Measurements from ENCODE around the gene OGFOD2.

Gene OGFOD2

DNA sequence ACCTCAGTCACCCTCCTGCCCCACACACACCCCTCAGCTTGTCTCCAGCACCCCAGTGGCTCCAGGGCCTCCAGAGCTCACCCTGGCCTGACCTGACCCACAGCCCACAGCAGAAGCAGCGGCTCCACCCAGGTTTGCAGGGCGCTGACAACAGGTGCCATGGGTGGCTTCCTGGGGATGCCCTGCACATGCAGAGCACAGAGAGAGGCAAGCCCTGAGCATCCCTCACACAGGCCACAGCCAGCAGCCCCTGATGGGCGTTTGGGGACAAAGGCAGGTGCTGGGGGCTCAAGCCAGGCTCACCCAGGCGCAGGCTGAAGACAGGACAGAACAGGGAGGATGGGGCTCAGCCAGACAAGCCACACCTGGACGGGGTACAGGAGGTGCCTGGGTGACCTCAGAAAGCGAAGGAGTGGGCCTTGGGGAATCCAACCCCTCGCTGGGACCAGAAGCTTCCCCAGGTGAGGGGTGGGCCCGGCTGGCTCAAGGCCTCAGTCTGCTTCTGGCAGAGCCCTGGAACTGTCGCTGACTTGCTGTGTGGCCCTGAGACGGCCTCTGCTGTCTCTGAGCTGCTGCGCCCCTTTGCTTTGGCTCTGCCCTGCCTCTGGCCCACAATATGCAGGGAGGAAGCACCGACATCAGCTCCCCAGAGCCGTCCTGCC is 16.0 kb downstream of the OGFOD2 start:
- TF ChIP-seq ISL1 (CRISPR knock-in tag; IDR thresholded peaks at IDR 0.05): no peak
- TF ChIP-seq ARNTL (CRISPR knock-in tag; IDR thresholded peaks at IDR 0.05; ENCODE audit: borderline replicate concordance, low read depth): no peak
- no peak for ATAC-seq

DNA sequence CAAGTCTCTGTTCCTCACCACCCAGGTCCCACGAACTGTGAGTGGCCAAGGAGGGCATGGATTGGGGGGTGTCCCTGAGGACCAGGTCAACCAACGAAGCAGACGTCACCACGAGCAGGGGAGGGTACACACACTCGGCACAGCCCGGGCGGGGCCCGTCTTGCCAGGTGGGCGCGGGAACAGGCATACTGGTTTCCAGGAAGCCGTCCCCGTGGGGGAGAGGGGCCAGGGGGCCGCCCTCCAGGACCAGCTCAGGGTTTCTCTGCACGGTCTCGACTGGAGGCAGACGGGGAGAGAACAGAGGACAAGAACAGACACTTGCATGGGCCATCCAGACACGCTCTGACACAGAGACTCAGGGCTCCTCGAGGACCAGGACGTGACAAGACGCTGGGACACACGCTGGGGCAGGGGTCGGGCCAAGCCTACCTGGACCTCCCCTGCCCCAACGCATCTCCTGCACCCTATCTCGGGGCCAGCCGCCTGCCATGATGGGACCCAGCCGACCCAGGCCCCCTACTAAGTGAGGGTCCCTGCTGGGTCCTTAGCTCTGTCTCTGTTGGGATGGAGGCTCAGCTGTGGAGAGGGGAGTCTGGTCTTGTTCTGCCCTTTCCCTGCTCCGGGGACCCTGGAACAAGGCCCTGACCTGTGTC is 16.7 kb downstream of the OGFOD2 start:
- no peak for ATAC-seq
- TF ChIP-seq, protein P1, sequence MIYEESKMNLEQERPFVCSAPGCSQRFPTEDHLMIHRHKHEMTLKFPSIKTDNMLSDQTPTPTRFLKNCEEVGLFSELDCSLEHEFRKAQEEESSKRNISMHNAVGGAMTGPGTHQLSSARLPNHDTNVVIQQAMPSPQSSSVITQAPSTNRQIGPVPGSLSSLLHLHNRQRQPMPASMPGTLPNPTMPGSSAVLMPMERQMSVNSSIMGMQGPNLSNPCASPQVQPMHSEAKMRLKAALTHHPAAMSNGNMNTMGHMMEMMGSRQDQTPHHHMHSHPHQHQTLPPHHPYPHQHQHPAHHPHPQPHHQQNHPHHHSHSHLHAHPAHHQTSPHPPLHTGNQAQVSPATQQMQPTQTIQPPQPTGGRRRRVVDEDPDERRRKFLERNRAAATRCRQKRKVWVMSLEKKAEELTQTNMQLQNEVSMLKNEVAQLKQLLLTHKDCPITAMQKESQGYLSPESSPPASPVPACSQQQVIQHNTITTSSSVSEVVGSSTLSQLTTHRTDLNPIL (CRISPR knock-in tag; IDR thresholded peaks at IDR 0.05; ENCODE audit: low read depth): no peak
- TF ChIP-seq PPARA (CRISPR knock-in tag; IDR thresholded peaks at IDR 0.05; ENCODE audit: borderline replicate concordance) (no peak), ZFP3 (CRISPR knock-in tag; IDR thresholded peaks at IDR 0.05) (no peak), ESRRG (CRISPR knock-in tag; IDR thresholded peaks at IDR 0.05) (no peak), TOX (CRISPR knock-in tag; IDR thresholded peaks at IDR 0.05; ENCODE audit: borderline replicate concordance) (no peak), GLIS3 (CRISPR knock-in tag; IDR thresholded peaks at IDR 0.05) (no peak), ZNF70 (CRISPR knock-in tag; IDR thresholded peaks at IDR 0.05) (no peak), RARB (CRISPR knock-in tag; IDR thresholded peaks at IDR 0.05) (no peak), ISL1 (CRISPR knock-in tag; IDR thresholded peaks at IDR 0.05) (no peak), BACH2 (CRISPR knock-in tag; IDR thresholded peaks at IDR 0.05; ENCODE audit: borderline replicate concordance) (no peak), ZNF8 (CRISPR knock-in tag; IDR thresholded peaks at IDR 0.05) (no peak), TCF4 (CRISPR knock-in tag; IDR thresholded peaks at IDR 0.05; ENCODE audit: borderline replicate concordance) (no peak), ZNF565 (CRISPR knock-in tag; conservative IDR thresholded peaks at IDR 0.05; ENCODE audit: low read depth) (no peak), ZC3H10 (CRISPR knock-in tag; IDR thresholded peaks at IDR 0.05) (no peak), ARNTL (CRISPR knock-in tag; IDR thresholded peaks at IDR 0.05; ENCODE audit: borderline replicate concordance, low read depth) (no peak)
- TF ChIP-seq, protein P2, sequence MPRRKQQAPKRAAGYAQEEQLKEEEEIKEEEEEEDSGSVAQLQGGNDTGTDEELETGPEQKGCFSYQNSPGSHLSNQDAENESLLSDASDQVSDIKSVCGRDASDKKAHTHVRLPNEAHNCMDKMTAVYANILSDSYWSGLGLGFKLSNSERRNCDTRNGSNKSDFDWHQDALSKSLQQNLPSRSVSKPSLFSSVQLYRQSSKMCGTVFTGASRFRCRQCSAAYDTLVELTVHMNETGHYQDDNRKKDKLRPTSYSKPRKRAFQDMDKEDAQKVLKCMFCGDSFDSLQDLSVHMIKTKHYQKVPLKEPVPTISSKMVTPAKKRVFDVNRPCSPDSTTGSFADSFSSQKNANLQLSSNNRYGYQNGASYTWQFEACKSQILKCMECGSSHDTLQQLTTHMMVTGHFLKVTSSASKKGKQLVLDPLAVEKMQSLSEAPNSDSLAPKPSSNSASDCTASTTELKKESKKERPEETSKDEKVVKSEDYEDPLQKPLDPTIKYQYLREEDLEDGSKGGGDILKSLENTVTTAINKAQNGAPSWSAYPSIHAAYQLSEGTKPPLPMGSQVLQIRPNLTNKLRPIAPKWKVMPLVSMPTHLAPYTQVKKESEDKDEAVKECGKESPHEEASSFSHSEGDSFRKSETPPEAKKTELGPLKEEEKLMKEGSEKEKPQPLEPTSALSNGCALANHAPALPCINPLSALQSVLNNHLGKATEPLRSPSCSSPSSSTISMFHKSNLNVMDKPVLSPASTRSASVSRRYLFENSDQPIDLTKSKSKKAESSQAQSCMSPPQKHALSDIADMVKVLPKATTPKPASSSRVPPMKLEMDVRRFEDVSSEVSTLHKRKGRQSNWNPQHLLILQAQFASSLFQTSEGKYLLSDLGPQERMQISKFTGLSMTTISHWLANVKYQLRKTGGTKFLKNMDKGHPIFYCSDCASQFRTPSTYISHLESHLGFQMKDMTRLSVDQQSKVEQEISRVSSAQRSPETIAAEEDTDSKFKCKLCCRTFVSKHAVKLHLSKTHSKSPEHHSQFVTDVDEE (CRISPR knock-in tag; IDR thresholded peaks at IDR 0.05): no peak

DNA sequence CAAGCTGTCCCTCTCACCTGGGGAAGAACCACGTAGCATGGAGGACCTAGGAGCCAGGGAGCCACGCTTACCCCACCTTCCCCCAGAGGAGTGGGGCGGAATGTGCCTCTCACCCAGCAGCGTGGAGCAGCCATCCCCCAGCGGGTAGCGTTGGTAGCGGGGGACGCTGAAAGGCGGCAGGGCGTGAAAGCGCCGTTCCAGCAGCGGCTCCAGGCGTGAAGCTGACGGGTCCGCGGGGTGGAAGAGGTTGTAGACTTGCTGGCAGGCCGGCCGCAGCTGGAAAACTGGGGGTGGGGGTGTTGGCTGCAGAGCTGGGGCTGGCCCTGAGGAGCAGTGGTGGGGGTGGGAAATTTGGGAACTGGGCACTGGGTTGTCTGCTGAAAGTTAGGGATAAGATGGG is 17.3 kb downstream of the OGFOD2 start:
- ATAC-seq: no peak
- TF ChIP-seq SNAI2 (CRISPR knock-in tag; IDR thresholded peaks at IDR 0.05) (no peak), ARNTL (CRISPR knock-in tag; IDR thresholded peaks at IDR 0.05; ENCODE audit: borderline replicate concordance, low read depth) (no peak), TOX (CRISPR knock-in tag; IDR thresholded peaks at IDR 0.05; ENCODE audit: borderline replicate concordance) (no peak), ZFP30 (CRISPR knock-in tag; IDR thresholded peaks at IDR 0.05) (no peak), ZNF8 (CRISPR knock-in tag; IDR thresholded peaks at IDR 0.05) (no peak), ZFP3 (CRISPR knock-in tag; IDR thresholded peaks at IDR 0.05) (no peak), ZC3H10 (CRISPR knock-in tag; IDR thresholded peaks at IDR 0.05) (no peak), ISL1 (CRISPR knock-in tag; IDR thresholded peaks at IDR 0.05) (no peak), TCF4 (CRISPR knock-in tag; IDR thresholded peaks at IDR 0.05; ENCODE audit: borderline replicate concordance) (no peak), OSR1 (CRISPR knock-in tag; IDR thresholded peaks at IDR 0.05) (no peak), CSDC2 (CRISPR knock-in tag; IDR thresholded peaks at IDR 0.05) (no peak), ZNF565 (CRISPR knock-in tag; conservative IDR thresholded peaks at IDR 0.05; ENCODE audit: low read depth) (no peak), ZNF70 (CRISPR knock-in tag; IDR thresholded peaks at IDR 0.05) (no peak), ESRRG (CRISPR knock-in tag; IDR thresholded peaks at IDR 0.05) (no peak), RARB (CRISPR knock-in tag; IDR thresholded peaks at IDR 0.05) (no peak), GLIS3 (CRISPR knock-in tag; IDR thresholded peaks at IDR 0.05) (no peak)
- TF ChIP-seq, protein P3, sequence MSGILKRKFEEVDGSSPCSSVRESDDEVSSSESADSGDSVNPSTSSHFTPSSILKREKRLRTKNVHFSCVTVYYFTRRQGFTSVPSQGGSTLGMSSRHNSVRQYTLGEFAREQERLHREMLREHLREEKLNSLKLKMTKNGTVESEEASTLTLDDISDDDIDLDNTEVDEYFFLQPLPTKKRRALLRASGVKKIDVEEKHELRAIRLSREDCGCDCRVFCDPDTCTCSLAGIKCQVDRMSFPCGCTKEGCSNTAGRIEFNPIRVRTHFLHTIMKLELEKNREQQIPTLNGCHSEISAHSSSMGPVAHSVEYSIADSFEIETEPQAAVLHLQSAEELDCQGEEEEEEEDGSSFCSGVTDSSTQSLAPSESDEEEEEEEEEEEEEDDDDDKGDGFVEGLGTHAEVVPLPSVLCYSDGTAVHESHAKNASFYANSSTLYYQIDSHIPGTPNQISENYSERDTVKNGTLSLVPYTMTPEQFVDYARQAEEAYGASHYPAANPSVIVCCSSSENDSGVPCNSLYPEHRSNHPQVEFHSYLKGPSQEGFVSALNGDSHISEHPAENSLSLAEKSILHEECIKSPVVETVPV (CRISPR knock-in tag; IDR thresholded peaks at IDR 0.05): no peak
- TF ChIP-seq, protein P4, sequence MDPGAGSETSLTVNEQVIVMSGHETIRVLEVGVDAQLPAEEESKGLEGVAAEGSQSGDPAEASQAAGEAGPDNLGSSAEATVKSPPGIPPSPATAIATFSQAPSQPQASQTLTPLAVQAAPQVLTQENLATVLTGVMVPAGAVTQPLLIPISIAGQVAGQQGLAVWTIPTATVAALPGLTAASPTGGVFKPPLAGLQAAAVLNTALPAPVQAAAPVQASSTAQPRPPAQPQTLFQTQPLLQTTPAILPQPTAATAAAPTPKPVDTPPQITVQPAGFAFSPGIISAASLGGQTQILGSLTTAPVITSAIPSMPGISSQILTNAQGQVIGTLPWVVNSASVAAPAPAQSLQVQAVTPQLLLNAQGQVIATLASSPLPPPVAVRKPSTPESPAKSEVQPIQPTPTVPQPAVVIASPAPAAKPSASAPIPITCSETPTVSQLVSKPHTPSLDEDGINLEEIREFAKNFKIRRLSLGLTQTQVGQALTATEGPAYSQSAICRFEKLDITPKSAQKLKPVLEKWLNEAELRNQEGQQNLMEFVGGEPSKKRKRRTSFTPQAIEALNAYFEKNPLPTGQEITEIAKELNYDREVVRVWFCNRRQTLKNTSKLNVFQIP (CRISPR knock-in tag; IDR thresholded peaks at IDR 0.05; ENCODE audit: borderline replicate concordance, low read depth): no peak
- TF ChIP-seq, protein P2 (CRISPR knock-in tag; IDR thresholded peaks at IDR 0.05): no peak
- TF ChIP-seq, protein P1 (CRISPR knock-in tag; IDR thresholded peaks at IDR 0.05; ENCODE audit: low read depth): no peak
